MM.1S (cell line): ENCODE measurements around the gene PLCXD3.

ENCODE experiments used
- DNase-seq: peaks from one replicate; pipeline ENCODE4 v3.0.0-alpha.2; 2015
- H2AFZ ChIP-seq: fragments of 300-600 bp; sonication (generic); 2 replicates; pipeline ENCODE4 v1.6.0; 2016; ENCODE audit warnings: antibody characterized with exemption, low read length
- H3F3A ChIP-seq: fragments of 300-600 bp; sonication (generic); 2 replicates; pipeline ENCODE4 v1.6.1; 2016; ENCODE audit warnings: mild to moderate bottlenecking, antibody characterized with exemption, low read length, moderate library complexity, mixed read lengths; ENCODE audit not compliant: insufficient read depth
- H3K27ac ChIP-seq: fragments of 300-600 bp; sonication (generic); 2 replicates; pipeline ENCODE4 v1.5.1; 2016; ENCODE audit warnings: mild to moderate bottlenecking, low read length
- H3K27me3 ChIP-seq: fragments of 300-600 bp; sonication (generic); replicated peaks from 2 replicates; pipeline ENCODE4 v1.6.0; 2016; ENCODE audit warnings: low read length; ENCODE audit not compliant: insufficient read depth
- H3K36me3 ChIP-seq: fragments of 300-600 bp; sonication (generic); replicated peaks from 2 replicates; pipeline ENCODE4 v1.6.1; 2016; ENCODE audit warnings: mild to moderate bottlenecking, low read length, mixed read lengths; ENCODE audit not compliant: insufficient read depth
- H3K4me1 ChIP-seq: fragments of 300-600 bp; sonication (generic); 2 replicates; pipeline ENCODE4 v1.6.1; 2016; ENCODE audit warnings: low read length, mixed read lengths
- H3K4me2 ChIP-seq: fragments of 300-600 bp; sonication (generic); 2 replicates; pipeline ENCODE4 v1.6.0; 2016; ENCODE audit warnings: low read depth, low read length
- H3K4me3 ChIP-seq: fragments of 300-600 bp; sonication (generic); 2 replicates; pipeline ENCODE4 v1.5.1; 2016; ENCODE audit warnings: low read length, mixed read lengths
- H3K79me2 ChIP-seq: fragments of 300-600 bp; sonication (generic); 2 replicates; pipeline ENCODE4 v1.6.1; 2016; ENCODE audit warnings: mixed run types, low read length, mixed read lengths
- H3K9ac ChIP-seq: fragments of 300-600 bp; sonication (generic); 2 replicates; pipeline ENCODE4 v1.6.1; 2016; ENCODE audit warnings: low read length, mixed read lengths
- H3K9me2 ChIP-seq: fragments of 300-600 bp; sonication (generic); replicated peaks from 2 replicates; pipeline ENCODE4 v1.6.1; 2016; ENCODE audit warnings: mild to moderate bottlenecking, low read length, mixed read lengths; ENCODE audit not compliant: insufficient read depth
- H3K9me3 ChIP-seq: fragments of 300-600 bp; sonication (generic); replicated peaks from 2 replicates; pipeline ENCODE4 v1.6.1; 2016; ENCODE audit warnings: mild to moderate bottlenecking, low read length, mixed read lengths; ENCODE audit not compliant: insufficient read depth
- H4K20me1 ChIP-seq: fragments of 300-600 bp; sonication (generic); 2 replicates; pipeline ENCODE4 v1.6.1; 2016; ENCODE audit warnings: mild to moderate bottlenecking, low read length, moderate library complexity, mixed read lengths; ENCODE audit not compliant: insufficient read depth
- EZH2 ChIP-seq: fragments of 300-600 bp; sonication (generic); optimal IDR thresholded peaks from 2 replicates; pipeline ENCODE3; 2017; ENCODE audit warnings: low read depth, mild to moderate bottlenecking, antibody characterized with exemption, low read length, mixed read lengths
- EZH2phosphoT487 ChIP-seq: fragments of 300-600 bp; sonication (generic); IDR thresholded peaks from 2 replicates; pipeline ENCODE4 v1.6.1; 2018; ENCODE audit warnings: antibody characterized with exemption, low read length
- TF ChIP-seq, protein P1 (sequence below): fragments of 300-600 bp; sonication (generic); IDR thresholded peaks from 2 replicates; pipeline ENCODE4 v1.5.1; 2016; ENCODE audit warnings: antibody characterized with exemption, low read length, mixed read lengths

Gene PLCXD3

GRCh38 chr5:41413074-41413473 lies 97.3 kb downstream of the PLCXD3 start:
- TF ChIP-seq EZH2 (no peak), EZH2phosphoT487 (no peak)
- TF ChIP-seq, protein P1, sequence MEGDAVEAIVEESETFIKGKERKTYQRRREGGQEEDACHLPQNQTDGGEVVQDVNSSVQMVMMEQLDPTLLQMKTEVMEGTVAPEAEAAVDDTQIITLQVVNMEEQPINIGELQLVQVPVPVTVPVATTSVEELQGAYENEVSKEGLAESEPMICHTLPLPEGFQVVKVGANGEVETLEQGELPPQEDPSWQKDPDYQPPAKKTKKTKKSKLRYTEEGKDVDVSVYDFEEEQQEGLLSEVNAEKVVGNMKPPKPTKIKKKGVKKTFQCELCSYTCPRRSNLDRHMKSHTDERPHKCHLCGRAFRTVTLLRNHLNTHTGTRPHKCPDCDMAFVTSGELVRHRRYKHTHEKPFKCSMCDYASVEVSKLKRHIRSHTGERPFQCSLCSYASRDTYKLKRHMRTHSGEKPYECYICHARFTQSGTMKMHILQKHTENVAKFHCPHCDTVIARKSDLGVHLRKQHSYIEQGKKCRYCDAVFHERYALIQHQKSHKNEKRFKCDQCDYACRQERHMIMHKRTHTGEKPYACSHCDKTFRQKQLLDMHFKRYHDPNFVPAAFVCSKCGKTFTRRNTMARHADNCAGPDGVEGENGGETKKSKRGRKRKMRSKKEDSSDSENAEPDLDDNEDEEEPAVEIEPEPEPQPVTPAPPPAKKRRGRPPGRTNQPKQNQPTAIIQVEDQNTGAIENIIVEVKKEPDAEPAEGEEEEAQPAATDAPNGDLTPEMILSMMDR = no peak

GRCh38 chr5:41412496-41412895 lies 97.9 kb downstream of the PLCXD3 start:
- Histone ChIP-seq H3K4me1 (no peaks in the 10 kb centered on the region), H3F3A (no peaks in the 10 kb centered on the region), H3K36me3 (no peaks in the 10 kb centered on the region), H3K9me3 (no peaks in the 10 kb centered on the region), H3K9ac (no peak overlapping the region), H2AFZ (no peak overlapping the region), H3K27me3 (no peaks in the 10 kb centered on the region), H3K9me2 (no peaks in the 10 kb centered on the region), H3K4me2 (no peak overlapping the region), H3K4me3 (no peak overlapping the region), H3K27ac (no peak overlapping the region), H4K20me1 (no peaks in the 10 kb centered on the region), H3K79me2 (no peaks in the 10 kb centered on the region)
- TF ChIP-seq EZH2 (no peak), EZH2phosphoT487 (no peak)
- TF ChIP-seq, protein P1 = no peak
- DNase-seq = no peak

More at GRCh38 chr5:41413074-41413473, 97.3 kb downstream of the PLCXD3 start:
- Histone ChIP-seq H2AFZ (no peak overlapping the region), H3K9ac (no peak overlapping the region), H3K27me3 (no peaks in the 10 kb centered on the region), H3F3A (no peaks in the 10 kb centered on the region), H3K9me2 (no peaks in the 10 kb centered on the region), H3K9me3 (no peaks in the 10 kb centered on the region), H3K4me2 (no peak overlapping the region), H3K4me3 (no peak overlapping the region), H3K79me2 (no peaks in the 10 kb centered on the region), H3K27ac (no peak overlapping the region), H3K4me1 (no peaks in the 10 kb centered on the region), H3K36me3 (no peaks in the 10 kb centered on the region), H4K20me1 (no peaks in the 10 kb centered on the region)
- DNase-seq = no peak

GRCh38 chr5:41410737-41411136 lies 99.7 kb downstream of the PLCXD3 start:
- Histone ChIP-seq H3K4me2 (no peak overlapping the region), H3K9me2 (no peaks in the 10 kb centered on the region), H3K27me3 (no peaks in the 10 kb centered on the region), H4K20me1 (no peaks in the 10 kb centered on the region), H3F3A (no peaks in the 10 kb centered on the region), H3K4me1 (no peaks in the 10 kb centered on the region), H3K27ac (no peak overlapping the region), H3K79me2 (no peaks in the 10 kb centered on the region), H3K36me3 (no peaks in the 10 kb centered on the region), H2AFZ (no peak overlapping the region), H3K4me3 (no peak overlapping the region), H3K9me3 (no peaks in the 10 kb centered on the region), H3K9ac (no peak overlapping the region)
- no peak for DNase-seq
- TF ChIP-seq, protein P1 = no peak
- TF ChIP-seq EZH2 = no peak
- TF ChIP-seq EZH2phosphoT487 = no peak
